Hematopoietic multipotent progenitor cell treated with erythropoietin and hydrocortisone succinate and interleukin-3 and kit ligand, for 6 days (in vitro differentiated cells): Measurements from ENCODE around the gene PNP.
A peak's percentile ranks its signal among the peaks of the same experiment; 100 is the strongest.
"Not testable (repeated sequence)": the region's sequence is repeated elsewhere in the genome, so short reads cannot be mapped to it uniquely, and the experiment has no call there.

Source experiments
- DNase-seq: peaks from one replicate; pipeline ENCODE4 v3.0.0-alpha.2; 2015

The PNP gene

GRCh38 chr14:20492486-20492885, 23.3 kb downstream of the PNP start:
- DNase-seq = no peak

GRCh38 chr14:20493634-20494033, 24.4 kb downstream of the PNP start:
- peak; percentile 62 for DNase-seq

GRCh38 chr14:20494935-20495766, 25.9 kb downstream of the PNP start:
- no peak for DNase-seq

- peak; percentile 36 for DNase-seq
These were observed 29.4 kb downstream of the PNP start for GRCh38 chr14:20498622-20499021.

GRCh38 chr14:20499108-20499507, 29.9 kb downstream of the PNP start:
- DNase-seq = no peak

- DNase-seq = no peak
These were observed 30.7 kb downstream of the PNP start for GRCh38 chr14:20499881-20500280.

- DNase-seq = no peak
These were observed 32.1 kb downstream of the PNP start for GRCh38 chr14:20501346-20501745.

GRCh38 chr14:20503898-20504297, 34.7 kb downstream of the PNP start:
- DNase-seq = no peak

- DNase-seq = not testable (repeated sequence)
These were observed 37.1 kb downstream of the PNP start for GRCh38 chr14:20506276-20506675.

GRCh38 chr14:20506752-20507151, 37.5 kb downstream of the PNP start:
- not testable (repeated sequence) for DNase-seq

- DNase-seq = not testable (repeated sequence)
These were observed 38.3 kb downstream of the PNP start for GRCh38 chr14:20507537-20507936.

GRCh38 chr14:20508367-20508766, 39.2 kb downstream of the PNP start:
- no peak for DNase-seq

GRCh38 chr14:20512177-20512905, 43.1 kb downstream of the PNP start:
- no peak for DNase-seq

- DNase-seq = no peak
These were observed 46.6 kb downstream of the PNP start for GRCh38 chr14:20515846-20516245.

- DNase-seq = no peak
These were observed 47.7 kb downstream of the PNP start for GRCh38 chr14:20516921-20517320.

- no peak for DNase-seq
These were observed 53.1 kb downstream of the PNP start for GRCh38 chr14:20522332-20522731.

GRCh38 chr14:20524027-20524426, 54.8 kb downstream of the PNP start:
- no peak for DNase-seq
